H1 (cell line): ENCODE results near the gene RNF6. TPM values are rescaled to one million over a fixed set of nuclear protein-coding genes. Genes with fewer than 3 reads are reported as not detected.

Source experiments
- ATF2 ChIP-seq: IDR thresholded peaks from 2 replicates; pipeline ENCODE4 v1.6.1; 2012; ENCODE audit warnings: low read length, inconsistent platforms
- ATF3 ChIP-seq: IDR thresholded peaks from 2 replicates; pipeline ENCODE4 v1.6.1; 2011; ENCODE audit warnings: low read depth, mild to moderate bottlenecking, low read length; ENCODE audit not compliant: insufficient read depth
- BCL11A ChIP-seq, 2 experiments: IDR thresholded peaks; one replicate each; pipeline ENCODE4 v1.6.1; 2011; ENCODE audit warnings: low read depth in 2 of 2, low read length in 2 of 2, mild to moderate bottlenecking in 2 of 2
- CHD2 ChIP-seq: IDR thresholded peaks from 2 replicates; pipeline ENCODE4 v1.6.1; 2012; ENCODE audit warnings: low read length, improper control_type of control experiment
- CTCF ChIP-seq, 3 experiments: IDR thresholded peaks; 1 replicate in 2 of 3; 2 replicates in 1 of 3; pipeline versions ENCODE4 v1.5.1 to v1.6.1; 2011; ENCODE audit warnings: low read length in 3 of 3, mild to moderate bottlenecking in 3 of 3, inconsistent platforms in 2 of 3, low read depth in 1 of 3, moderate library complexity in 1 of 3; ENCODE audit not compliant: insufficient read depth in 1 of 3; ENCODE audit errors: control extremely low read depth in 1 of 3
- EGR1 ChIP-seq: IDR thresholded peaks from 2 replicates; pipeline ENCODE4 v1.6.1; 2011; ENCODE audit warnings: low read depth, low read length, borderline replicate concordance
- GABPA ChIP-seq: IDR thresholded peaks from 2 replicates; pipeline ENCODE4 v1.6.1; 2011; ENCODE audit warnings: mild to moderate bottlenecking, low read length, moderate library complexity, borderline replicate concordance; ENCODE audit not compliant: insufficient read depth
- JUND ChIP-seq: IDR thresholded peaks from 2 replicates; pipeline ENCODE4 v1.6.1; 2011; ENCODE audit warnings: mild to moderate bottlenecking, improper control_type of control experiment, low read length
- KDM4A ChIP-seq: IDR thresholded peaks from one replicate; pipeline ENCODE4 v1.7.1; 2012; ENCODE audit warnings: low read depth, mild to moderate bottlenecking, moderate library complexity, low read length, inconsistent platforms; ENCODE audit not compliant: severe bottlenecking
- MAFK ChIP-seq: IDR thresholded peaks from 2 replicates; pipeline ENCODE4 v1.6.1; 2012; ENCODE audit warnings: low read depth, mild to moderate bottlenecking, improper control_type of control experiment, low read length
- RBBP5 ChIP-seq: IDR thresholded peaks from 2 replicates; pipeline ENCODE4 v1.7.1; 2012; ENCODE audit warnings: low read depth, mild to moderate bottlenecking, inconsistent platforms, low read length, moderate library complexity, borderline replicate concordance
- RFX5 ChIP-seq: IDR thresholded peaks from 2 replicates; pipeline ENCODE4 v1.6.1; 2011; ENCODE audit warnings: low read depth, low read length, improper control_type of control experiment, borderline replicate concordance
- RNF2 ChIP-seq: fragments of 200-900, 300-1000 bp; sonication (generic); IDR thresholded peaks from 2 replicates; pipeline ENCODE4 v1.7.1; 2016; ENCODE audit warnings: borderline replicate concordance, low read depth, mild to moderate bottlenecking, antibody characterized with exemption, low read length; ENCODE audit not compliant: poor library complexity, severe bottlenecking; ENCODE audit errors: missing control alignments
- RXRA ChIP-seq: IDR thresholded peaks from 2 replicates; pipeline ENCODE4 v1.6.1; 2011; ENCODE audit warnings: low read depth, mild to moderate bottlenecking, low read length, moderate library complexity; ENCODE audit not compliant: insufficient read depth
- SIRT6 ChIP-seq: IDR thresholded peaks from one replicate; pipeline ENCODE4 v1.7.1; 2012; ENCODE audit warnings: low read length, inconsistent platforms
- TCF12 ChIP-seq: IDR thresholded peaks from 2 replicates; pipeline ENCODE4 v1.6.1; 2011; ENCODE audit warnings: low read depth, mild to moderate bottlenecking, low read length
- TEAD4 ChIP-seq: IDR thresholded peaks from 2 replicates; pipeline ENCODE4 v1.6.1; 2012; ENCODE audit warnings: low read depth, low read length, inconsistent platforms, mixed read lengths
- USF2 ChIP-seq: IDR thresholded peaks from 2 replicates; pipeline ENCODE4 v1.6.1; 2011; ENCODE audit warnings: low read length, improper control_type of control experiment
- polyA plus RNA-seq, 7 experiments: library from polyadenylated mRNA; depleted of rRNA in 3 of 7; stranded (reverse) in 5 of 7; unstranded in 2 of 7; fragments of >200 nt in 5 of 7; fragments of 200-250 nt in 2 of 7; gene quantifications; 1 replicate in 5 of 7; 2 replicates in 1 of 7; 4 replicates in 1 of 7; pipeline versions ENCODE4 v1.2.1 to v1.2.3, GENCODE V29; 2011 to 2013; ENCODE audit warnings: missing spikeins in 2 of 7, mixed read lengths in 2 of 7
- total RNA-seq: library from RNA; stranded (reverse); fragmentation: NEBNext Ultra II Directional; extraction: Animal tissue kit (Norgen Biotek cat#: 25700); gene quantifications from 2 replicates; pipeline ENCODE4 v1.2.1, GENCODE V29; 2021

RNF6 gene
- total and polyA plus RNA-seq, 2 of the 8 experiments (the other 6 are each of a cell fraction or from before 2014, with no cell fraction given), result 4.0 to 13.8 TPM

GRCh38 chr13:26253787-26254582, 31.9 kb upstream of the RNF6 start, which contains the start of gene CDK8 (continued):
- TF ChIP-seq GABPA, result no peak
- no peak for TF ChIP-seq RXRA
- no peak for TF ChIP-seq MAFK
- TF ChIP-seq CTCF (IDR thresholded peaks at IDR 0.05; ENCODE audit: control extremely low read depth in 1 of 3, insufficient read depth in 1 of 3, low read depth in 1 of 3, low read length in 3 of 3), result no peak
- TF ChIP-seq SIRT6, result no peak
- TF ChIP-seq ATF2, result no peak
- no peak for TF ChIP-seq TCF12
- no peak for TF ChIP-seq RFX5
- peak; percentile 78 for TF ChIP-seq ATF3
- TF ChIP-seq USF2, result no peak
- no peak for TF ChIP-seq CHD2
- no peak; the same call in none of the 2 replicates for TF ChIP-seq RBBP5
- TF ChIP-seq KDM4A, result peak; percentile 85
- no peak for TF ChIP-seq JUND
- no peak for TF ChIP-seq BCL11A (IDR thresholded peaks at IDR 0.05; ENCODE audit: low read depth in 2 of 2, low read length in 2 of 2)
- TF ChIP-seq EGR1, result no peak
- TF ChIP-seq TEAD4, result no peak
- TF ChIP-seq RNF2, result no peak
